ENCODE data around the gene TFR2.
A peak's percentile ranks its signal among the peaks of the same experiment; 100 is the strongest.

TFR2 gene

GRCh38 chr7:100613412-100614175 lies 27.8 kb downstream of the TFR2 start:
- no peak for DNase-seq (ENCODE audit: low spot score)

GRCh38 chr7:100612730-100613390 lies 28.5 kb downstream of the TFR2 start:
- DNase-seq (ENCODE audit: low spot score): peak; percentile 52

GRCh38 chr7:100611983-100612729 lies 29.2 kb downstream of the TFR2 start, which contains the start of gene MOSPD3:
MOSPD3 (plus strand) TSS chr7:100612540; CDS start chr7:100612792, 252 bp downstream.
- peak; percentile 100 for DNase-seq (ENCODE audit: low spot score)

GRCh38 chr7:100609958-100610357 lies 31.4 kb downstream of the TFR2 start:
- DNase-seq (ENCODE audit: low spot score): no peak

- peak; percentile 91 for DNase-seq (ENCODE audit: low spot score)
These were observed 34.2 kb downstream of the TFR2 start for GRCh38 chr7:100607111-100607510.

GRCh38 chr7:100606313-100606712 lies 35.0 kb downstream of the TFR2 start:
- DNase-seq (ENCODE audit: low spot score): no peak

- DNase-seq (ENCODE audit: low spot score): no peak
These were observed 36.1 kb downstream of the TFR2 start for GRCh38 chr7:100604976-100605911.

- DNase-seq (ENCODE audit: low spot score): peak; percentile 94
These were observed 37.0 kb downstream of the TFR2 start for GRCh38 chr7:100604028-100604975.

- peak; percentile 47 for DNase-seq (ENCODE audit: low spot score)
These were observed 37.7 kb downstream of the TFR2 start for GRCh38 chr7:100603726-100604027.

- DNase-seq (ENCODE audit: low spot score): no peak
These were observed 38.2 kb downstream of the TFR2 start for GRCh38 chr7:100602889-100603725.

GRCh38 chr7:100600730-100601038 lies 40.7 kb downstream of the TFR2 start:
- DNase-seq (ENCODE audit: low spot score): no peak

GRCh38 chr7:100599911-100600729 lies 41.2 kb downstream of the TFR2 start:
- no peak for DNase-seq (ENCODE audit: low spot score)

- peak; percentile 41 for DNase-seq (ENCODE audit: low spot score)
These were observed 42.9 kb downstream of the TFR2 start for GRCh38 chr7:100598425-100598824.

GRCh38 chr7:100595188-100595587 lies 46.2 kb downstream of the TFR2 start:
- no peak for DNase-seq (ENCODE audit: low spot score)

GRCh38 chr7:100591596-100591995 lies 49.8 kb downstream of the TFR2 start:
- no peak for DNase-seq (ENCODE audit: low spot score)

GRCh38 chr7:100590077-100590737 lies 51.1 kb downstream of the TFR2 start:
- DNase-seq (ENCODE audit: low spot score): no peak

- DNase-seq (ENCODE audit: low spot score): no peak
These were observed 51.9 kb downstream of the TFR2 start for GRCh38 chr7:100589341-100589947.

- peak; percentile 56 for DNase-seq (ENCODE audit: low spot score)
These were observed 52.9 kb downstream of the TFR2 start for GRCh38 chr7:100588438-100588837.

All from RKO (cell line).